Inferior parietal cortex (tissue), 1 donor: ENCODE measurements around the gene C17orf107.

Source experiments
- DNase-seq: peaks from one replicate; pipeline ENCODE4 v3.0.0-alpha.2; 2016; ENCODE audit errors: extremely low spot score

The C17orf107 gene

DNA sequence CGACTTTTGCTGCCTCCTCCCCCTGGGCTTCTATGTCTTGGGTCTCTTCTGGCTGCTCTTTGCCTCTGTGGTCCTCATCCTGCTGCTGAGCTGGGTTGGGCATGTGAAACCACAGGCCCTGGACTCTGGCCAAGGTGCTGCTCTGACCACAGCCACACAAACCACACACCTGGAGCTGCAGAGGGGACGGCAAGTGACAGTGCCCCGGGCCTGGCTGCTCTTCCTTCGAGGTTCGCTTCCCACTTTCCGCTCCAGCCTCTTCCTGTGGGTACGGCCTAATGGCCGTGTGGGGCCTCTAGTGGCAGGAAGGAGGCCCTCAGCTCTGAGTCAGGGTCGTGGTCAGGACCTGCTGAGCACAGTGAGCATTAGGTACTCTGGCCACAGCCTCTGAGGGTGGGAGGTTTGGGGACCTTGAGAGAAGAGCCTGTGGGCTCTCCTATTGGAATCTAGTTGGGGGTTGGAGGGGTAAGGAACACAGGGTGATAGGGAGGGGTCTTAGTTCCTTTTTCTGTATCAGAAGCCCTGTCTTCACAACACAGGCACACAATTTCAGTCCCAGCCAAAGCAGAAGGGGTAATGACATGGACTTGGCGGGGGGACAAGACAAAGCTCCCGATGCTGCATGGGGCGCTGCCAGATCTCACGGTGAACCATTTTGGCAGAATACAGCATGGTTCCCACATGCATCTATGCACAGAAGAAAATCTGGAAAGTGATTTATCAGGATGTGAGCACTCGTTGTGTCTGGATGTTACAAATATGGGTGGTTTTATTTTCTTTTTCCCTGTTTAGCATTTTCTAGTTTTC is 35.0 kb downstream of the C17orf107 start:
- no peak for DNase-seq

- DNase-seq = no peak
These were observed 36.3 kb downstream of the C17orf107 start for GRCh38 chr17:4935650-4936049.

DNA sequence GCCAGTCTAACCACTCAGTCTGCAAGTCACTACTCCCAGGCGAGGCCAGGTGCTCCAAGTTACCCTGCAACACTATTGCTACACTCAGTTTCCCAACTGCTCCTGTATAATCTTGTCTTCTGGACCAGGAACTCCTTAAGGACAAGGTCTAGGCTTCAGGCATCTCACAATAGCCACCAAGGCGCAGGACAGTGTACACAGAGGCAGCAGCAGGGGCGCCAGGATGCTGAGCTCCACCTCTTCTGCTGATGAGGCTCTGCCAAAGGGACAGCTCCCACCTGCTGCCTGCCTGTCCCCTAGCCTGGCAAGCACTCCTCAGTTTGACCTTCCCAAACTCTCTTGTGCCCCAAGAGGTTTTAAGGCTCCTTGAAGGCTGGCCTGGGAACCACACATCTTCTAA is 37.1 kb downstream of the C17orf107 start:
- no peak for DNase-seq

DNA sequence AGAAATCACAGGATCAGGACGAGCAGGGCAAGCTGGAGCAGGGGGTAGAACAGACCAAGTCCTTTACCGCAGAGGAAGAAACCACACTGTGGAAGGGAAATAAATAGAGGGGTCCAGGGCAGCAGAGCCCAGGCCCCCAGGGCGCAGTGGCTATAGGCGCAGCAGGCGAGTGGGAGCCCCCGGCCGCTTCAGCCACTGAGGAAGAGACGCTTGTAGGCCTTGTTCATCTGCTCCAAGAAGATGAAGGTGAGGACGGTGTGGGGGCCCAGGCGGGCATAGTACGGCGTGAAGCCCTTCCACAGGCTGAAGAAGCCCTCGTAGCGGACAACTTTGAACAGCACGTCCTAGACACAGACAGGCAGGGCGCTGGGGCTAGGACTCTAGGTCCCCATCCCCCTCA is 38.2 kb downstream of the C17orf107 start:
- DNase-seq = no peak

DNA sequence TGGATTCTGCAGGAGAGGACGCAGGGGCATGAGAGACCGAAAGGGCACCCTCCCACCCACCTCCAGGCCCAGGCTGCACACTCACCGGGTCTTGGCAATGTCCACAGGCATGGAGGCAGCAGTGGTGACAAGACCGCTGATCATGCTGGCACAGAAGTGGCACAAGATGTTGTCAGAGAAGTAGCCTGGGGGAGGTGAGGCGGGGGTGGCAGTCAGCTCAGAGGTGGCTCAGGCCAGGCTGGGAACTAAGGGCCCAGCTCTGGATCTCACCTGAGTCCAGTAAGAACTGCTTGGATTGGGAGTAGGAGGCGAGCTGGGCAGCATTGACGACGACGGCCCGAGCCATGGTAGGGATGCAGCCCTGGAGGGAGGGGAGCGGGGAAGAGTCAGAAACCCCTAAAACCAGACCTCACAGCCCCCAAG is 38.7 kb downstream of the C17orf107 start:
- DNase-seq = no peak

DNA sequence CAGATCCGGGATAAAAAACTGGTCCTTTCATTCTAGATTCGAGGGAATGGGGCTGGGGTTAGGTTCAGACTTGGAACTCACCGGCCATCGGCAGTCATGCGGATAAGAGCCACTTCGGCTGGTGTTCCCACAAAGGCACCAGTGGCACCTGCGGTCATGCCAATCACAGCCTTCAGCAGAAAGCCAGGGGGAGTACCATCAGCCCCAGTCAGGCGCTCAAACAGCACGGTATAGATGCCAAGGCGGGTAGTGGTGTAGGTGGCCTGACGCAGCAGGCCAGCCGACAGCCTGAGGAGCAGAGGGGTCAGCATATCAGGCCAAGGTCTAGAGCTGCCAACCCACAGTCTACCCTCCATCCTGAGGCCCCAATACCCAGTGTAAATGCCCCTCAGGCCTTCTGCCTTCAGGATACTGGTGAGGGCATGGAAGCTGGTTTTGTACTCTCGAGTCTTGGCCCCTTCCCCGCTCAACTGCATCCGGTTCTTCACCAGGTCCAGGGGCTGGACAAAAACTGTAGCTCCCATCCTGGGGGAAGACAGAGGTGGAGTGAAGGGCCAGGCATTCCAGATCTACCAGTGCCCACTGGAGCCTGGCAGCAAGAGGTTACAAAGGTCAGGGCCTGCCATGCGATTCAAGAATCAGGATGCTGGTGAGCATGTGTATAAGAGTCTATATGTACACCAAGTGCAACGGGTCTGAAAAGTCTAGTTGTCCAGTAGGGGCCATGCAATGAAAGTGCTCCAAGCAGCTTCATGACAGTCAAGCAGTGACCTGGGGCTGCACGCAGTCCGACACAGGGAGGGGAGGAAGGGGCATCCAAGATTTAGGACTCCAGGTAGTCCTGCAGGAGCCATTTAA is 39.6 kb downstream of the C17orf107 start:
- no peak for DNase-seq

DNA sequence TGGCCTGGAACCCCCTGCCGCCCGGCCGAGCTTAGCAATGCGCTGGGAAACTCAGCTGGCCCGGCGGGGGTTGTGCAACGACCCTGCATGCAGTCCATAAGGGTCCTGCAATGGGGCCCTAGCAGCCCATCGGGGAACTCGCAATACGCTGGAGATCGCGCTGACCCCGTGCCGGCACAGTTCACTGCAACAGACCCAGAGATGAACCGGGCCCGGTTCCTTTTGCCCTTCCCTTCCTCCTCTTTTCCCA is 40.1 kb downstream of the C17orf107 start:
- DNase-seq = no peak

DNA sequence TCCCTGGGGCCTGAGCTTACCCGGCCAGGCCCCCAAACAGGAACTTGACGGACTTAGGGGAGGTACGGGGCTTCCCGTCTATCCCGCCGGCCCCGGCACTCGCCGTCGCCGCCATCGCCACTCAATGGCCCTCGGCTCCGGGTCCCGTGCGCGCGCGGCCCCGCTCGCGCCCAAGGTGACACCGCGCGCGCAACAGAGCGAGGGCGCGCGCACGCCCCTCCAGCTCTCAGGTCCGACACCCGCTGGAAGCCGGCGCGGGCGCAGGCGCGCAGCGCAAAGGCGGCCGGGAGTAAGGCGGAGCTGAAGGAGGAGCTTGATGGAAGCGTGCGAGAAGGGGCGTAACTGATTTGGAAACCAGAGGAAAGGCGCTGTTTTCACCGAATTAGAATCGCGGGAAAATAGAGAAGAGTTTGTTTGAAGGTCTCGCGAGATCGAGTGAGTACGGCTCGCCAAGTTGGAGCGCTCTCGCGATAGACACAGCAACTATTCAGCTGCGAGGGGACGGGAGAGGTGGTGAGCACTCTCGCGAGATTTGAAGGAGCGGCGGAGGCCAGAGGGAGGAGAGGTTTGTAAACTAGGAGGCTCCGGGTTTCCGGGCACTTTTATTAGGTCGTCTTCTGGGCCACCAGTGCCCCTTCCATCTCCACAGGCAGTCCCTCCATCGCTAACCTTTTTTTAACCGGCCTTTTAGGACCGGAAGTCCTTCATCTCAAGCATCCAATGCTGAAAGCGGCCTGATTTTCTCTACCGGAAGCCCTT is 40.6 kb downstream of the C17orf107 start, which contains the start of the genes RNF167 and SLC25A11:
TSS of gene RNF167 (plus strand) at position 473 of the 759 bp plus-strand sequence. CDS start 642 bp downstream, outside the sequence.
TSS of gene SLC25A11 (minus strand) at position 251 of the 759 bp plus-strand sequence. CDS start at position 115, 136 bp downstream.
- DNase-seq = peak; percentile 99

DNA sequence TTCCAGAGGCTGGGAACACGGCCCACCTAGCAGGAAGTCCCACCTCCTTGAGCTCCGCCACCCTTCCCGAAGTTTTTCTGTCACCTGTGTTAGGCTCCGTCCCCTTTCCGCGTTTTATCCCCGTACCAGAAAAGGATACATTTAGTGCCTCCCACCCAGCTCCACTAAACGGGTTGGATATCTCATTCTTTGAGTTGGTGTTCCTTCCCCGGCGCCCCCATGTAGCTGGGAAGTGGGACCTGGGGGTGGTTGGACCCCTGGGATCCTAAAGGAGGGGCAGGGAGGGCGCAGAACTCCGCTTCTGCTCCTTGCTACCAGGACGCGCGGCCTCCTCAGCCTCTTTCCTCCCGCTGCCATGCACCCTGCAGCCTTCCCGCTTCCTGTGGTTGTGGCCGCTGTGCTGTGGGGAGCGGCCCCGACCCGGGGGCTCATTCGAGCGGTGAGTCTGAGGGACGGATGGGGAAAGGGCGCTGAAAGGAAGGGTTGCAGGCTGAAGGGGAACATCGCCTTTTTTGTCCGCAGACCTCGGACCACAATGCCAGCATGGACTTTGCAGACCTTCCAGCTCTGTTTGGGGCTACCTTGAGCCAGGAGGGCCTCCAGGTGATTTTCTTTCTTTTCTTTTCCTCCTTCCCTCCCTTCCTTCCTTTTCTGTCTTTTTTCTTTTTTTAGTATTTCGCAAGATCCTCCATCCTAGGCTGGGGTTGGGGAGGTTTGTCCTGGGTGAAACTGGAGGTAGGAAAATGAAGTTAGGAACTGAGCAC is 41.4 kb downstream of the C17orf107 start:
- no peak for DNase-seq

- no peak for DNase-seq
These were observed 41.9 kb downstream of the C17orf107 start for GRCh38 chr17:4941319-4941610.

DNA sequence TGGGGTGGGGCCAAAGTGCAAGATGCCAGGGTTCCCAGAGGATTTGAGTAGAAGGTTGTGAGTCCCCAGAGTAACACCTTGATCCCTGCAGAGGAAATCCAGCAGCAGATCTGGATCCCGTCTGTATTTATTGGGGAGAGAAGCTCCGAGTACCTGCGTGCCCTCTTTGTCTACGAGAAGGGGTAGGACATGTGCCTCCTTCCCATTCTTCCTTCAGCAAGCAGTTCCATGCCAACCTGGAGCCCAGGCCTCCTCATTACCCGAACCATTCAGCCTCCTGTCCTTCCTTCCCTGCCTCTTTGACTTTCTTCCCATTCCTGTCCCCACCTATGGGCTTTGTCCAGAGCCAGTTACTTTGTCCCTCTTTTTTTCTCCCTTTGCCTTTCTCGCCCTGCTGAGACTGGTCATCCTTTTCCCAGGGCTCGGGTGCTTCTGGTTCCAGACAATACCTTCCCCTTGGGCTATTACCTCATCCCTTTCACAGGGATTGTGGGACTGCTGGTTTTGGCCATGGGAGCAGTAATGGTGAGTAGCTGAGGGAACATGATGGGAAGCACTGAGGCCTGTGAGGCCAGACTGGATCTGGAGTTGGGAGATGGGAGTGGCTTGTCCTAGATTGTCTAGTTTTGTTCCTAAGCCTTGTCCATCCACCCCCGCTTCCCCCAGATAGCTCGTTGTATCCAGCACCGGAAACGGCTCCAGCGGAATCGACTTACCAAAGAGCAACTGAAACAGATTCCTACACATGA is 43.6 kb downstream of the C17orf107 start:
- no peak for DNase-seq

DNA sequence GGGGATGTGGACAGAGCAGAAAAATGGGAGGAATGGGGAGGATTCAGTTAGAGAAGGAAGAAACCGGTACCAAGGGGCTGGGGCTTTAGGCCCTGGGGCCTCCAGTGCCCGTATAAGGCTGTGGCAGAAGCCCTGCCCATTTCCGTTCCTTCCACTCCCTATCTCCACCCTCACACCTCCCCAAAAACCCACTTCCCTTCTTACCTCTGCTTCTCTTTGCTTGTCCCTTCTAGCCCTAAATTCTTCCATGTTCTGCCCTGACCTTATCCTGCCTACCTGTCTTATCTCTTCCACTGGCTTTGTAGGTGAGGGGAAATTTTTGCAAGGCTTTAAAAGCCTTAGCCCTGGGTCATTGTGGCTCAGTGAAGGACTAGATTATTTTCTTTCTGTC is 44.8 kb downstream of the C17orf107 start:
- no peak for DNase-seq

DNA sequence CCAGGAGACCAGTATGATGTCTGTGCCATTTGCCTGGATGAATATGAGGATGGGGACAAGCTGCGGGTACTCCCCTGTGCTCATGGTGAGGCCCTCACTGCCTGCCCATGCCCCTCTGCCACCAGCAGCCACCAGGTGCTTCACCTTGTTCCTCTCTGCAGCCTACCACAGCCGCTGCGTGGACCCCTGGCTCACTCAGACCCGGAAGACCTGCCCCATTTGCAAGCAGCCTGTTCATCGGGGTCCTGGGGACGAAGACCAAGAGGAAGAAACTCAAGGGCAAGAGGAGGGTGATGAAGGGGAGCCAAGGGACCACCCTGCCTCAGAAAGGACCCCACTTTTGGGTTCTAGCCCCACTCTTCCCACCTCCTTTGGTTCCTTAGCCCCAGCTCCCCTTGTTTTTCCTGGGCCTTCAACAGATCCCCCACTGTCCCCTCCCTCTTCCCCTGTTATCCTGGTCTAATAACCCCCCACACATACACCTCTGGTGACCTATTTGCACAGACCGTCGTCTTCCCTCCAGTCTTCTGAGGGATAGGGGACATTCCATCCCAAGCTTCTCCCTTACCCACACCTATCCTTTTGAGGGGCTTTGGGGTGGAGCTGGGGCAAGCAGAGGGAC is 45.3 kb downstream of the C17orf107 start:
- DNase-seq = no peak

GRCh38 chr17:4945176-4945943 is 46.0 kb downstream of the C17orf107 start:
- DNase-seq = peak; percentile 47

- no peak for DNase-seq
These were observed 46.6 kb downstream of the C17orf107 start for GRCh38 chr17:4945944-4946280.

DNA sequence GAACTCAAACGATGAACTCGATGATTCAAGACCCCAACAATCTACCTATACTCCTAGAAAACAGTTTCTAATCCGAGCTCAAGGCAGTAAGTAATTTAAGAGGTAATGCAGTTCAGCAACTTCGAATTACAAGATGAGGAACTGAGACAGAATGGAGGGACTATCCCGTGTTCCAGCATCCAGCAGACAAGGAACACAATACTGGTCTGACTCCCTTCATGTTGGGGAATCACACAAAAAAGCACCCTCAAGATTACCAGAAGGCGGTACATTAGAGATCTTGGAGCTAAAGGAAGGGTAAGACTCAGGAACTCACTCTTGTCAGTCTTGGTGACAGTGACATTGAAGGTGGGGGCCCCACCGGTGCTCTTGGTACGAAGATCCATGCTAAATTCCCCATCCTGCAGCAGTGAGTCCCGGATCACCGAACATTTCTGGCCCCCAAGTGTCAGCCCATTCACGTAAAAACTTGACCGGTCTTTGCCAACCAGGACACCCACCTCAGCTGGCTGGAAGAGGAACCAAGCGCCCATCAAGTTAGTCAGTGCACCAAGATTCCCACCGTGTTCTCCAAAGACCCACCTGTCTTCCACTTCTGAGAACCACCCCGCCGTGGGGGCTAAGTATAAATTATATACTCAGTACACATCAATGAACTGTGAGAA is 47.1 kb downstream of the C17orf107 start:
- no peak for DNase-seq

- no peak for DNase-seq
These were observed 47.7 kb downstream of the C17orf107 start for GRCh38 chr17:4947010-4947410.

- DNase-seq = no peak
These were observed 48.3 kb downstream of the C17orf107 start for GRCh38 chr17:4947411-4948165.
